Measurements from ENCODE around the gene RTN1. TPM values are rescaled to one million over a fixed set of nuclear protein-coding genes. Genes with fewer than 3 reads are reported as not detected.

Gene RTN1
- polyA plus RNA-seq, 2 of the 4 experiments (the other 2 are of a cell fraction) = 0.09 TPM; not detected in 1

- POLR2A ChIA-PET = no interaction called here
- no peak for FAIRE-seq
- Histone ChIP-seq H3K4me3 (no peak overlapping the region), H3K4me2 (no peak overlapping the region), H3K4me1 (no peaks in the 10 kb centered on the region), H3K27ac (no peak overlapping the region), H3K9me3 (no peaks in the 10 kb centered on the region)
- no peak for TF ChIP-seq FOSL2 (IDR thresholded peaks at IDR 0.05)
- TF ChIP-seq FOSL2 (CRISPR knock-in tag; IDR thresholded peaks at IDR 0.05) = no peak
- TF ChIP-seq ZFP36 (IDR thresholded peaks at IDR 0.05; ENCODE audit: borderline replicate concordance, partially characterized antibody) = no peak
- TF ChIP-seq KDM1A (IDR thresholded peaks at IDR 0.05; ENCODE audit: low read depth) = no peak
- TF ChIP-seq HOXB13 (CRISPR knock-in tag; IDR thresholded peaks at IDR 0.05; ENCODE audit: low read depth) = no peak
- TF ChIP-seq KDM5A (IDR thresholded peaks at IDR 0.05) = no peak
- no peak for TF ChIP-seq TP53 (CRISPR knock-in tag; IDR thresholded peaks at IDR 0.05)
- TF ChIP-seq EHMT2 (IDR thresholded peaks at IDR 0.05; ENCODE audit: low read depth) = no peak
- no peak for TF ChIP-seq MAFK (IDR thresholded peaks at IDR 0.05; ENCODE audit: partially characterized antibody)
- TF ChIP-seq ZNF302 (CRISPR knock-in tag; IDR thresholded peaks at IDR 0.05) = no peak
- TF ChIP-seq SMC3 (IDR thresholded peaks at IDR 0.05) = no peak
- TF ChIP-seq HOXB5 (CRISPR knock-in tag; IDR thresholded peaks at IDR 0.05) = no peak
- TF ChIP-seq SREBF2 (IDR thresholded peaks at IDR 0.05) = no peak
- ATAC-seq = no peak
- DNase-seq (ENCODE audit: low read depth in 1 of 2, low spot score in 1 of 2) = no peak
- 21% methylated on average over 2 of the region's 2 CpGs for WGBS (ENCODE audit: missing lambda C conversion rate)
- CTCF ChIA-PET = no interaction called here
These were observed 101.0 kb downstream of the RTN1 start for GRCh38 chr14:59769586-59769985.

GRCh38 chr14:59768855-59769375 is 101.7 kb downstream of the RTN1 start:
- FAIRE-seq (no peak), DNase-seq (ENCODE audit: low read depth in 1 of 2, low spot score in 1 of 2) (no peak), ATAC-seq (no peak)
- Histone ChIP-seq H3K27ac (no peak overlapping the region), H3K4me3 (no peak overlapping the region), H3K9me3 (no peaks in the 10 kb centered on the region), H3K4me2 (no peak overlapping the region), H3K4me1 (no peaks in the 10 kb centered on the region)
- ChIA-PET CTCF (no interaction called here), POLR2A (no interaction called here)
- TF ChIP-seq CBX8 (IDR thresholded peaks at IDR 0.05) (no peak), MYC (IDR thresholded peaks at IDR 0.05; ENCODE audit: borderline replicate concordance, low read length) (no peak), E2F6 (IDR thresholded peaks at IDR 0.05; ENCODE audit: borderline replicate concordance, low read depth) (no peak), RARB (CRISPR knock-in tag; IDR thresholded peaks at IDR 0.05) (no peak), JUNB (IDR thresholded peaks at IDR 0.05) (no peak), POLR2A (IDR thresholded peaks at IDR 0.05; ENCODE audit: low read length) (no peak), EHMT2 (IDR thresholded peaks at IDR 0.05; ENCODE audit: low read depth) (no peak), BCL3 (IDR thresholded peaks at IDR 0.05) (no peak), RNF2 (IDR thresholded peaks at IDR 0.05; ENCODE audit: borderline replicate concordance, low read depth) (no peak), EHF (CRISPR knock-in tag; IDR thresholded peaks at IDR 0.05) (no peak), ZFP36 (IDR thresholded peaks at IDR 0.05; ENCODE audit: borderline replicate concordance, partially characterized antibody) (no peak), FOSB (CRISPR knock-in tag; IDR thresholded peaks at IDR 0.05) (no peak), HOXA7 (CRISPR knock-in tag; IDR thresholded peaks at IDR 0.05) (no peak), ZNF302 (CRISPR knock-in tag; IDR thresholded peaks at IDR 0.05) (no peak), HEYL (CRISPR knock-in tag; IDR thresholded peaks at IDR 0.05) (no peak)
- TF ChIP-seq, protein P1, sequence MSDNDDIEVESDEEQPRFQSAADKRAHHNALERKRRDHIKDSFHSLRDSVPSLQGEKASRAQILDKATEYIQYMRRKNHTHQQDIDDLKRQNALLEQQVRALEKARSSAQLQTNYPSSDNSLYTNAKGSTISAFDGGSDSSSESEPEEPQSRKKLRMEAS (IDR thresholded peaks at IDR 0.05) = no peak
- TF ChIP-seq, protein P2, sequence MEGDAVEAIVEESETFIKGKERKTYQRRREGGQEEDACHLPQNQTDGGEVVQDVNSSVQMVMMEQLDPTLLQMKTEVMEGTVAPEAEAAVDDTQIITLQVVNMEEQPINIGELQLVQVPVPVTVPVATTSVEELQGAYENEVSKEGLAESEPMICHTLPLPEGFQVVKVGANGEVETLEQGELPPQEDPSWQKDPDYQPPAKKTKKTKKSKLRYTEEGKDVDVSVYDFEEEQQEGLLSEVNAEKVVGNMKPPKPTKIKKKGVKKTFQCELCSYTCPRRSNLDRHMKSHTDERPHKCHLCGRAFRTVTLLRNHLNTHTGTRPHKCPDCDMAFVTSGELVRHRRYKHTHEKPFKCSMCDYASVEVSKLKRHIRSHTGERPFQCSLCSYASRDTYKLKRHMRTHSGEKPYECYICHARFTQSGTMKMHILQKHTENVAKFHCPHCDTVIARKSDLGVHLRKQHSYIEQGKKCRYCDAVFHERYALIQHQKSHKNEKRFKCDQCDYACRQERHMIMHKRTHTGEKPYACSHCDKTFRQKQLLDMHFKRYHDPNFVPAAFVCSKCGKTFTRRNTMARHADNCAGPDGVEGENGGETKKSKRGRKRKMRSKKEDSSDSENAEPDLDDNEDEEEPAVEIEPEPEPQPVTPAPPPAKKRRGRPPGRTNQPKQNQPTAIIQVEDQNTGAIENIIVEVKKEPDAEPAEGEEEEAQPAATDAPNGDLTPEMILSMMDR (IDR thresholded peaks at IDR 0.05) = no peak
- TF ChIP-seq, protein P3, sequence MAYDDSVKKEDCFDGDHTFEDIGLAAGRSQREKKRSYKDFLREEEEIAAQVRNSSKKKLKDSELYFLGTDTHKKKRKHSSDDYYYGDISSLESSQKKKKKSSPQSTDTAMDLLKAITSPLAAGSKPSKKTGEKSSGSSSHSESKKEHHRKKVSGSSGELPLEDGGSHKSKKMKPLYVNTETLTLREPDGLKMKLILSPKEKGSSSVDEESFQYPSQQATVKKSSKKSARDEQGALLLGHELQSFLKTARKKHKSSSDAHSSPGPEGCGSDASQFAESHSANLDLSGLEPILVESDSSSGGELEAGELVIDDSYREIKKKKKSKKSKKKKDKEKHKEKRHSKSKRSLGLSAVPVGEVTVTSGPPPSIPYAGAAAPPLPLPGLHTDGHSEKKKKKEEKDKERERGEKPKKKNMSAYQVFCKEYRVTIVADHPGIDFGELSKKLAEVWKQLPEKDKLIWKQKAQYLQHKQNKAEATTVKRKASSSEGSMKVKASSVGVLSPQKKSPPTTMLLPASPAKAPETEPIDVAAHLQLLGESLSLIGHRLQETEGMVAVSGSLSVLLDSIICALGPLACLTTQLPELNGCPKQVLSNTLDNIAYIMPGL (CRISPR knock-in tag; IDR thresholded peaks at IDR 0.05; ENCODE audit: borderline replicate concordance) = no peak
- WGBS (ENCODE audit: missing lambda C conversion rate) = 3% methylated on average over 1 of the region's 1 CpG
